T-helper 1 cell treated with Interleukin-12 subunit alpha and Interleukin-12 subunit beta and Interleukin-4 antibody, amounts not matched to agents 30 μg/mL and 1 μg/mL, for 36 hours (primary cell): ENCODE measurements around the gene TBPL1.

Experiments used
- H3K27ac Mint-ChIP-seq: one replicate; pipeline ENCODE4 v1.8.0; 2021; ENCODE audit warnings: mild to moderate bottlenecking, mixed read lengths
- H3K27me3 Mint-ChIP-seq: one replicate; pipeline ENCODE4 v1.8.0; 2021; ENCODE audit warnings: low read depth, mixed read lengths
- H3K36me3 Mint-ChIP-seq: one replicate; pipeline ENCODE4 v1.8.0; 2021; ENCODE audit warnings: low read depth, mixed read lengths
- H3K4me1 Mint-ChIP-seq: one replicate; pipeline ENCODE4 v1.8.0; 2021; ENCODE audit warnings: low read depth, mixed read lengths
- H3K4me3 Mint-ChIP-seq: one replicate; pipeline ENCODE4 v1.8.0; 2021; ENCODE audit warnings: mild to moderate bottlenecking, moderate library complexity, mixed read lengths
- H3K9me3 Mint-ChIP-seq: one replicate; pipeline ENCODE4 v1.8.0; 2021; ENCODE audit warnings: mixed read lengths

TBPL1 gene

DNA sequence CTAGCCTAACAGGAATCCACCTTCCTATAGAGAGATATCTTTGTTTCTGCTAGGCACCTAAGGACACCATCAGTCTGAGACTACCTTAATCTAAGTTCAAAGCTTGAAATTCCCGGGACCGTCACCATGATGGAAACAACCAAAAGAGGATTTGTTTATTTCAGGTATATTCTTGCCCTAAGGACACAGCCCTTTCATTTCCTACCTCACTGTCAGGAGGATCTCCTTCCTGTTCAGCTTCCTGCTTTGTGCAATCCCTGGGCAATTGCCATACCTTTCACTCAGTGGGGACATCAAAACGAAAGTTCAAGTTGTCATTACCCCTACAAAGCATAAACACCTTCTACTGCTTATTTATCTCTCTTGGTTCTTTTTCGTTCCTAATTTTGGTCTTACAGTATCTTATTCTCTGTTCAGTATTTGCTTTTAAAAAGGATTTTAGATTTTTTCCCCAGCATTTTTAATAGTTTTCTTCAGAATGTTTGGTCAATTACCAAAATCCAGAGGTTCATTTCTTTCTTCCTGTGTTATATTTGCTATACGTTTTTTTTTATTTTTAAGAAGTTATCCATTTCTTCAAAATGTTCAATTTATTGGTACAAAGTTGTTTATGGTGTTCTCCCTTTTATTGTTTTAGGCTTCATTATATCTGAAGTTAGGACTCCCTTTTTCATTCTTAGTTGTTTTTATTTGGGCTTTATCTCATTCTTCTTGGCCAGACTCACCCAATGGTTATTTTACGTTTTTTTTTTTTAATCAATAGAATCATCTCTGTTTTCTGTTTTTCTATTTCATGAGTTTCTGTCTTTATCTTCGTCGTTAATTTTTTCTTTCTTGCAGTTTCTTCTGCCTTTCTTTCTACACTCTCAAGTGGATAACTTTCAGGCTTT lies 13.0 kb upstream of the TBPL1 start:
- Mint-ChIP-seq H3K4me3 (no peak overlapping the region), H3K27ac (no peak overlapping the region), H3K27me3 (peaks cover 37% of the 10 kb centered on the region), H3K4me1 (peaks cover 3% of the 10 kb centered on the region), H3K36me3 (no peaks in the 10 kb centered on the region), H3K9me3 (no peaks in the 10 kb centered on the region)

GRCh38 chr6:133945158-133945557 lies 7.9 kb upstream of the TBPL1 start:
- Mint-ChIP-seq H3K4me1 (no peaks in the 10 kb centered on the region), H3K27ac (no peak overlapping the region), H3K36me3 (no peaks in the 10 kb centered on the region), H3K27me3 (peaks cover 28% of the 10 kb centered on the region), H3K4me3 (no peak overlapping the region), H3K9me3 (no peaks in the 10 kb centered on the region)

GRCh38 chr6:133947302-133947900 lies 5.6 kb upstream of the TBPL1 start:
- Mint-ChIP-seq H3K4me1 (peaks cover 5% of the 10 kb centered on the region), H3K27me3 (peaks cover 17% of the 10 kb centered on the region), H3K27ac (no peak overlapping the region), H3K36me3 (no peaks in the 10 kb centered on the region), H3K4me3 (no peak overlapping the region), H3K9me3 (no peaks in the 10 kb centered on the region)

- H3K9me3 Mint-ChIP-seq = no peaks in the 10 kb centered on the region
- peaks cover 5% of the 10 kb centered on the region for H3K4me1 Mint-ChIP-seq
- peaks cover 17% of the 10 kb centered on the region for H3K27me3 Mint-ChIP-seq
- H3K36me3 Mint-ChIP-seq = no peaks in the 10 kb centered on the region
- H3K27ac Mint-ChIP-seq = no peak overlapping the region
- no peak overlapping the region for H3K4me3 Mint-ChIP-seq
These were observed 4.6 kb upstream of the TBPL1 start for GRCh38 chr6:133948472-133948871.

GRCh38 chr6:133951227-133951626 lies 1.8 kb upstream of the TBPL1 start:
- Mint-ChIP-seq H3K9me3 (no peaks in the 10 kb centered on the region), H3K36me3 (no peaks in the 10 kb centered on the region), H3K4me1 (peaks cover 23% of the 10 kb centered on the region), H3K27ac (peak overlapping the region; percentile 1), H3K27me3 (peaks cover 12% of the 10 kb centered on the region), H3K4me3 (peak overlapping the region; percentile 98)

GRCh38 chr6:133951881-133952814 lies 876 bp upstream of the TBPL1 start:
- H3K4me3 Mint-ChIP-seq = peak overlapping the region; percentile 98

DNA sequence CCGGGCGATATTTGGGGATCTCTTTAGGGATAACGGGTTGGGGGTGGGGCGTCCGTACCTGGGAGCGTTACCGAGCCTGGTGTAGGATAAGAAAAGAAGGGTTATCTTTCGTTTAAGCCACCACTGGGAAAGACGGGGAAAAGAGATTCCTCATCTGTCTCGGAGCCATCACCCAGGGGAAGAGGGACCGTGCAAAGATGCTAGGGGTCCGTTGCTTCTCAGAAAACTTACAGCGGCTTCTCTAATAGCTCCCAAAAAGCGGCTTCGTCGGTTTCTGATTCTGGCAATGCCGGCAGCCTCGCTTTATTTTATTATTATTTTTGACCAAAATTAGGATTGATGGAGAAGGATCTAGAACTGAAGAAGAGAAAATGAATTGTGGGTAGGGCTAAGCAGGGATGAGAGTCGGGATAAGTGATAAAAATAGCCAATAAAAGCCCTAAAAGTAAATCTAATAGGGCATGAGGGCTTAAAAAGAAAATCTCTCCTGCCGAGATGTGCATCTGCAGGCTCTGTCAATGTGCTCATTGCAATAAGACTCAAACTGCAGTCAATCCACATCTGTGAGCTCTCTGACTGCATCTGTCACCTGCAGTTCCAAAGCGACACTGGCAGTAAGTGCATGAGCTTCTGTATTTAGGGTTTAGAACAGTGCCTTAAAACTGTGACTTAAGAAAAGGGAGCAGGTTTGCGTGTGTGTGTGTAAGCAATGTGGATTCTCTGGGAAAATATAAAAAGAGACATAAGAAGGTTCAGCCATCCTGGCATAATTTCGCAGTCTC lies 801 bp downstream of the TBPL1 start:
- H3K4me3 Mint-ChIP-seq = peak overlapping the region; percentile 98
- peaks cover 30% of the 10 kb centered on the region for H3K4me1 Mint-ChIP-seq
- no peaks in the 10 kb centered on the region for H3K9me3 Mint-ChIP-seq
- H3K27me3 Mint-ChIP-seq = peaks cover 11% of the 10 kb centered on the region
- peak overlapping the region; percentile 83 for H3K27ac Mint-ChIP-seq
- H3K36me3 Mint-ChIP-seq = peaks cover 4% of the 10 kb centered on the region

More at GRCh38 chr6:133951881-133952814, 876 bp upstream of the TBPL1 start:
- peaks cover 25% of the 10 kb centered on the region for H3K4me1 Mint-ChIP-seq
- H3K36me3 Mint-ChIP-seq = peaks cover 4% of the 10 kb centered on the region
- peaks cover 11% of the 10 kb centered on the region for H3K27me3 Mint-ChIP-seq
- H3K27ac Mint-ChIP-seq = peak overlapping the region; percentile 90
- no peaks in the 10 kb centered on the region for H3K9me3 Mint-ChIP-seq

- Mint-ChIP-seq H3K27me3 (peaks cover 9% of the 10 kb centered on the region), H3K4me3 (peak overlapping the region; percentile 35), H3K27ac (no peak overlapping the region), H3K9me3 (no peaks in the 10 kb centered on the region), H3K4me1 (peaks cover 36% of the 10 kb centered on the region), H3K36me3 (peaks cover 5% of the 10 kb centered on the region)
These were observed 1.9 kb downstream of the TBPL1 start for GRCh38 chr6:133954657-133955576.

GRCh38 chr6:133955582-133956415 lies 2.8 kb downstream of the TBPL1 start:
- Mint-ChIP-seq H3K4me1 (peaks cover 36% of the 10 kb centered on the region), H3K27me3 (peaks cover 6% of the 10 kb centered on the region), H3K4me3 (no peak overlapping the region), H3K9me3 (no peaks in the 10 kb centered on the region), H3K36me3 (peaks cover 5% of the 10 kb centered on the region), H3K27ac (no peak overlapping the region)

DNA sequence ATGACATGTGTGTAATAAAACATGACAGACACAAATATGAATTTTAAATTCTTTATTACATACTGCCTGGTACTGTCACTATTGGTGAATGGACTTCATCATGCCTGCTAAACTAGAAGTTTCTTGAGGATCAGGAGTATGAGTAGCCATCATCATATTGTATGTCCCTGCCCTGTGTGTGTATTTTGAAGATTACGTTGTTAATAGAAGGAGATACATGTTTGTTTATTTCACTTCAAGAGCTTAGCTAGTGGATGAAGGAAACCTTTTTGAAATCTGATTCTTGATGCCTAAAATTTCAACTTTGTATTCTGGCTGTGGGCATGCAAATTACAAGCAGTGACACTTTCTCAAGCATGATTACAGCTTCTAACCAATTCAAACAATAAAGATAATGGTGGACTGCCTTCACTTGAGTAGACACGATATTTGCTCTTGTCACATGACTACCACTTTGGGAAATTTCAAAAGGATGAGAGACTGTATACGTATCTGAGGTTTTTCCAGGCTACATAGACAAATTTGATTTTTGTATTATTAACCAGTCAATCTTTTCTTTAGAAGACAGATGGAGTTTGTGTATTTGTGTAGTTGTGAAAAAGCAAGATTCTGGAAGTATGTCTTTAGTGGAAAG lies 3.5 kb downstream of the TBPL1 start:
- Mint-ChIP-seq H3K4me1 (peaks cover 32% of the 10 kb centered on the region), H3K36me3 (peaks cover 5% of the 10 kb centered on the region), H3K27me3 (peaks cover 2% of the 10 kb centered on the region), H3K4me3 (no peak overlapping the region), H3K27ac (no peak overlapping the region), H3K9me3 (no peaks in the 10 kb centered on the region)

GRCh38 chr6:133957227-133957626 lies 4.2 kb downstream of the TBPL1 start:
- H3K36me3 Mint-ChIP-seq = peaks cover 5% of the 10 kb centered on the region
- no peak overlapping the region for H3K27ac Mint-ChIP-seq
- peaks cover 37% of the 10 kb centered on the region for H3K4me1 Mint-ChIP-seq
- H3K27me3 Mint-ChIP-seq = no peaks in the 10 kb centered on the region
- no peaks in the 10 kb centered on the region for H3K9me3 Mint-ChIP-seq
- H3K4me3 Mint-ChIP-seq = no peak overlapping the region

- H3K9me3 Mint-ChIP-seq = no peaks in the 10 kb centered on the region
These were observed 4.8 kb downstream of the TBPL1 start for GRCh38 chr6:133957780-133958242.

More at GRCh38 chr6:133957780-133958242, 4.8 kb downstream of the TBPL1 start:
- H3K27ac Mint-ChIP-seq = no peak overlapping the region
- H3K4me1 Mint-ChIP-seq = peaks cover 41% of the 10 kb centered on the region
- no peak overlapping the region for H3K4me3 Mint-ChIP-seq
- H3K27me3 Mint-ChIP-seq = no peaks in the 10 kb centered on the region
- H3K36me3 Mint-ChIP-seq = peaks cover 5% of the 10 kb centered on the region
